T47D (cell line): ENCODE measurements around the gene SUPT20H.

Source experiments
- DNase-seq, 2 experiments: peaks; one replicate each; pipeline versions ENCODE4 v3.0.0 to v3.0.0-alpha.2; 2011 to 2012; ENCODE audit warnings: low read depth in 1 of 2, low spot score in 1 of 2
- JUND ChIP-seq: IDR thresholded peaks from 2 replicates; pipeline ENCODE4 v1.6.1; 2012; ENCODE audit warnings: low read depth
- in situ Hi-C: cut with HindIII; loops from 2 replicates; pipeline ENCODE4 v1.10.0; 2016; ENCODE audit warnings: low sequenced_read_pairs, low pct_unique_long_range_greater_than_20kb

Gene SUPT20H

DNA sequence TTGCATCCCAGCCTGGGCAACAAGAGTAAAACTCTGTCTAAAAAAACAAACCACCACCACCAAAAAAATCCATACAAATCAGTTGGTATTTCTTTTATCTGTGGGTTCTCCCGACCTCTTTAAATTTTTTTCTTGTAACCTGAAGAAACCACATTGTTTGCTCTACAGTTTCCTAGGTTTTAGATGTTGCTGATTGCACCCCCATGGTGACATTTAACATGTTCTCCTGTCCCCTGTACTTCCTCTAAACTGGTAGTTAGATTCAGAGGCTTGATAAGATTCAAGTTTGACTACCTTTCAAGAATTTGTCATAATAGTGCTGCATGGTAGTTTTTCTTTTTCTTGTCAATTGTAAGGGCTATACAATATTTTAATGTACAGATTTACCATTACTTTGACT is 84.3 kb downstream of the SUPT20H start:
- in situ Hi-C loops = no loop called here
- peak in 1 of 2 experiments; percentile 49 for DNase-seq
- TF ChIP-seq JUND = no peak

DNA sequence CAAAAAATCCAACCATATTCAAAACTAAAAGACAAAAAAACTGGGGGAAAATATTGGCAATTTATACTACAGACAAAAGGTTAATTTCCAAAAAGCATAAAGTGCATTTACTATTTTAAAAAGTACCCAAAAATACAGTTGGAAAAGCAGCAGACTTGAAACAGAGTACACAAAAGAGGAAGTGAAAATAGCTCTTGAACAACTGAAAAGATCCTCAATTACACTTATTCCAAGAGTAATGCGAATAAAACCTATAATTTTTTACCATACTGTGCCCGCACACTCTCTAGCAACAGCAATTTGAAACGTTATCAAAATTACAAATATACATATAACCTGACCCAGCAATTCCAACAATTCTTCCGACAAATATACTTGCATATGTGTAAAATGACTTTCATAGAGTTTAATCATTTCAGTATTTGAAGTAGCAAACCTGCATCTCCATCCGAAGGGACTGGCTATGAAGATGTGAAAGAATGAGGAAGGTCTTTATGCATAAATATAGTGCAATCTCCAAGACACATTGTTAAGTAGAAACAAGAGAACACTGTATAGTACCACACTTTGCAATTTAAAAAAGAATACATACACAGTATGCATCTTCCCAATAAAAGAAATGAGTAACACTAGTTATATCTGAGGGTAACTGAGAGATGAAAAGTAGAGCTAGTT is 85.7 kb downstream of the SUPT20H start:
- no peak for TF ChIP-seq JUND
- DNase-seq = no peak
- in situ Hi-C loops = no loop called here

DNA sequence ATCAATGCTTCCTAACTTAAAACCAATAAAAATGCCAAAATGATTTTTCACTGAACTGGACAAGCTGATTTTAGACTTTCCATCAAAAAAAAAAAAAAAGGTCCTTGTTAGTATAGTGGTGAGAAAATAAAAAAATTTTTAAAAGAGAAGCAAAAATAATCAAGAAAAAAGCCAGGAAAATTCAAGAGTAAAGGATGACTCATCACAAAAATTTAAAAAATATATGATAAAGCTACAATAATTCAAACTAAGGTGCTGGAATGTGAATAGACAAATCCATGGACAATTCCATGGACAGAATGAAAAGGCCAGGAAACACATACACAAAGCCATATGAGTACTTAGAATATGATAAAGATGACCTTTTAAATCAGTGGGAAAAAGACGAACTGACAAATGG is 86.5 kb downstream of the SUPT20H start:
- no peak for TF ChIP-seq JUND
- DNase-seq = no peak
- in situ Hi-C loops = no loop called here

DNA sequence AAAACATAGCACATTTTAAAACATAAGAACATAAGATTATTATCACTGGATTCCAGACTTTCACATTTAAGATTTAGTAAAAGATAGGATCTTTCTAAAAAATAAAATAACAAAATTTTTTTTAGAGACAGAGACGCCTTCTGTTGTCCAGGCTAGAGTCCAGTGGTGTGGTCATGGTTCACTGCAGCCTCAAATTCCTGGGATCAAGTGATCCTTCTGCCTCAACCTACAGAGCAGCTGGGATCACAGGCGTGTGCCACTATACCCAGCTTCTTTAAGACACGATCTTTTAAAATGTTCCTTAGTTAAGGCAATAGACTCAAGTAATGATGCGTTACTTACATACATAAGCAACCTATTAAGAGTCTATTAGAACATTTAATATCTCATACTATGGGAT is 93.1 kb downstream of the SUPT20H start:
- TF ChIP-seq JUND = no peak
- in situ Hi-C loops = no loop called here
- DNase-seq = no peak

DNA sequence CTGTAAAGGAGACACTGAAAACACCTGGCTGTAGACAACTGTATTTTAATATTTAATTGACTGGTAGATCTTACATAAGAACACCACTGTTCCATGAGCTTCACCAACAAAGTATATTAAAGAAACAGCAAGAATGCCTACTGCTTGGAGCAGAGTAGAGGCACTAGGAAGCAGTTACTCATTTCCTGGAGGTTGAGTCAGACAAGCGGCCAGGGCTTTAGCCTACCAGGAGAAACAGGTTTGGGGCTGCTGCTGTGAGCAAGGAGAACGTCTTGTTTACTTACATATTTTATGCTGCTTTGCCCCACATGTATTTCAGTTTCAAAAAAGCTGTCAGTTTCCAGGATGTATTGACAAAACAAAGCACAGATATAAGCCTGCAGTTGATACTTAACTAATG is 93.7 kb downstream of the SUPT20H start:
- no peak for TF ChIP-seq JUND
- peak; percentile 1 to 43 for DNase-seq
- in situ Hi-C loops = no loop called here

DNA sequence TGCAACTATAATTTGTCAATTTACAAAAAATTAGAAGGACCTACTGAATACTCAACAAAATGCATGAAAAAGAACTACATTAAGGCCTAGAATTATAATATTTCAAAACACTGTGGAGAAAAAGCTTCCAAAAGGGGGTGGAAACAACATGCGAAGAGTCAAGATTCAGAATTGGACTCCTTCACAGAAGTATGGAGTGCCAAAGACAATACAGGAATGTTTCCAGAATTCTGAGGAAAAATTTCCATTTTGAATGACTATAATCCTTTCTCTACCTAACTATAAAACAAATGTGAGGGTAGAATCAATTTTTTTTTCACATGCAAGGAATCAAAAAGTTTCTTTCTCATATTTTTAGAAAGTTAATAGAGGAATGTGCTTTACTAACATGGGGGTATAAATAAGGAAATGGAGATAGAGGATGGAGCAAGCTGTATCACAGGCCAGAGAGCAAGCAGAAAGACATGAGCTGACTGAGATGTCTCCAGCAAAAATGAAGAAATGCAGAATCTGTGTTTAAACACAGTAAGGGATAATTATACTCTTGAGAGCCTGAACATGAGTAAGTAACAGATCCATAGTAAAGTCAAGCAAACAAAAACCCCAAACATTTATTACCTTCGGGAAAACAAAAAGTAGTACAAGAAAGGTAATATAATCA is 99.9 kb downstream of the SUPT20H start:
- no peak for DNase-seq
- in situ Hi-C loops = no loop called here
- no peak for TF ChIP-seq JUND
